GM12878 (cell line): ENCODE data around the gene ADSL. TPM values are rescaled to one million over a fixed set of nuclear protein-coding genes. Genes with fewer than 3 reads are reported as not detected.
A peak's percentile ranks its signal among the peaks of the same experiment; 100 is the strongest.

ENCODE experiments used
- ATAC-seq: fragments of 200-7000 bp; cut with Tn5 transposase; 3 replicates; pipeline ENCODE4 v1.9.1; 2020; ENCODE audit warnings: mild to moderate bottlenecking, moderate library complexity
- BruUV-seq: library from RNA; stranded (reverse); fragments of 400-500 nt; replicated peaks from 2 replicates; lab custom pipeline; 2021; lab: Mats Ljungman, UMichigan
- CTCF ChIA-PET: fragments of 300-600 bp; sonication (Branson Sonifier 250); formaldehyde crosslinking; extraction: SDS; loops from one replicate; lab custom pipeline; 2021; ENCODE audit warnings: inconsistent platforms; lab: Yijun Ruan, JAX
- POLR2A ChIA-PET: fragments of 350-600 bp; formaldehyde crosslinking; extraction: SDS; loops from one replicate; lab custom pipeline; 2021; ENCODE audit warnings: inconsistent platforms; lab: Charles Lee
- RAD21 ChIA-PET: fragments of 300-600 bp; sonication (Branson Sonifier 250); formaldehyde crosslinking; loops from one replicate; lab custom pipeline; 2023; ENCODE audit warnings: antibody characterized with exemption; ENCODE audit not compliant: unreplicated experiment; lab: Charles Lee
- SMC1A ChIA-PET: fragments of 300-600 bp; sonication (Branson Sonifier 250); formaldehyde crosslinking; loops from one replicate; lab custom pipeline; 2023; ENCODE audit not compliant: unreplicated experiment, uncharacterized antibody; lab: Charles Lee
- DNase-seq: peaks from one replicate; pipeline ENCODE4 v3.0.0-alpha.2; 2011; ENCODE audit warnings: low read depth, low spot score
- FAIRE-seq: peaks from 3 replicates; lab custom pipeline; 2011; peaks lifted over from hg19 to GRCh38; lab: Jason Lieb, UNC
- H2AFZ ChIP-seq: 2 replicates; pipeline ENCODE4 v1.6.0; 2011; ENCODE audit warnings: low read depth, low read length, control low read depth; ENCODE audit not compliant: control insufficient read depth
- H3K27ac ChIP-seq: 2 replicates; pipeline ENCODE4 v1.5.1; 2011; ENCODE audit warnings: control low read depth; ENCODE audit not compliant: control insufficient read depth, insufficient read depth
- H3K27me3 ChIP-seq, 2 experiments: replicated peaks in 1 of 2; 2 replicates each; pipeline versions ENCODE4 v1.6.0 to v1.6.1; 2011; ENCODE audit warnings: low read length in 1 of 2; ENCODE audit not compliant: control insufficient read depth in 2 of 2, insufficient read depth in 2 of 2
- H3K36me3 ChIP-seq, 2 experiments: 2 replicates each; pipeline ENCODE4 v1.5.1; 2011; ENCODE audit warnings: low read length in 1 of 2; ENCODE audit not compliant: control insufficient read depth in 2 of 2, insufficient read depth in 2 of 2
- H3K4me1 ChIP-seq: 2 replicates; pipeline ENCODE4 v1.6.1; 2011; ENCODE audit warnings: mild to moderate bottlenecking, low read length, moderate library complexity, mixed read lengths; ENCODE audit not compliant: control insufficient read depth, insufficient read depth
- H3K4me2 ChIP-seq: 2 replicates; pipeline ENCODE4 v1.6.0; 2011; ENCODE audit warnings: control low read depth; ENCODE audit not compliant: control insufficient read depth, insufficient read depth
- H3K4me3 ChIP-seq: fragments of 200-600 bp; sonication (generic); 2 replicates; pipeline ENCODE4 v1.5.1; 2016
- H3K79me2 ChIP-seq: 2 replicates; pipeline ENCODE4 v1.6.0; 2011; ENCODE audit warnings: low read length; ENCODE audit not compliant: control insufficient read depth, insufficient read depth
- H3K9ac ChIP-seq: 2 replicates; pipeline ENCODE4 v1.8.0; 2011; ENCODE audit warnings: low read length, control low read depth, mixed read lengths; ENCODE audit not compliant: control insufficient read depth, insufficient read depth
- H3K9me3 ChIP-seq: replicated peaks from 3 replicates; pipeline ENCODE4 v1.5.1; 2011; ENCODE audit warnings: mild to moderate bottlenecking, low read length; ENCODE audit not compliant: control insufficient read depth, insufficient read depth
- H4K20me1 ChIP-seq: 2 replicates; pipeline ENCODE4 v1.6.0; 2011; ENCODE audit not compliant: control insufficient read depth, insufficient read depth
- GATAD2B ChIP-seq: fragments of 450-650 bp; conservative IDR thresholded peaks from 2 replicates; pipeline ENCODE4 v1.6.1; 2017; ENCODE audit warnings: low read depth, mild to moderate bottlenecking, moderate library complexity
- ZNF384 ChIP-seq: IDR thresholded peaks from 2 replicates; pipeline ENCODE4 v1.6.1; 2012; ENCODE audit warnings: low read depth, mild to moderate bottlenecking, low read length, improper control_type of control experiment, borderline replicate concordance
- WGBS: methylation state at CpG from one replicate; pipeline ENCODE4 v1.1.6; 2016; ENCODE audit warnings: low lambda C conversion rate; ENCODE audit not compliant: insufficient replicate concordance, insufficient coverage; ENCODE audit errors: missing lambda C conversion rate; 5-methylcytosine and 5-hydroxymethylcytosine counted together
- in situ Hi-C: fragments of 300-500 bp; cut with MboI; formaldehyde crosslinking; loops from 9 replicates; pipeline ENCODE4 v1.14.3; 2018; ENCODE audit warnings: mixed read lengths
- intact Hi-C: fragments of 100-400 bp; cut with micrococcal nuclease; formaldehyde crosslinking; loops from one replicate; pipeline ENCODE4 v1.14.2; 2022; ENCODE audit not compliant: unreplicated experiment
- polyA plus RNA-seq, 11 experiments: library from polyadenylated mRNA; depleted of rRNA in 4 of 11; unstranded in 6 of 11; stranded (reverse) in 5 of 11; fragments of >200 nt; fragmentation: Nextera tagmentation in 4 of 11; fragmentation: Illumina TruSeq in 1 of 11; extraction: Ambion mirVana in 4 of 11; extraction: Trizol in 1 of 11; gene quantifications; 1 replicate in 1 of 11; 2 replicates in 10 of 11; pipeline versions ENCODE4 v1.2.1 to v1.2.3, GENCODE V29; 2011 to 2016; ENCODE audit warnings: inconsistent platforms in 2 of 11, missing spikeins in 2 of 11, low read depth in 1 of 11
- total RNA-seq, 4 experiments: library from RNA; depleted of rRNA in 3 of 4; stranded (reverse); fragments of >200 nt in 3 of 4; fragmentation: Illumina TruSeq in 1 of 4; extraction: Trizol in 1 of 4; gene quantifications; 2 replicates each; pipeline versions ENCODE4 v1.2.1 to v1.2.3, GENCODE V29; 2013 to 2021
- TF ChIP-seq, protein P1 (sequence below): fragments of 450-650 bp; IDR thresholded peaks from 2 replicates; pipeline ENCODE4 v1.6.1; 2016; ENCODE audit warnings: mild to moderate bottlenecking, moderate library complexity, borderline replicate concordance

Gene ADSL
- total and polyA plus RNA-seq, 10 of the 15 experiments (the other 5 are each of a cell fraction or from before 2014, with no cell fraction given): 126 to 313 (median 143) TPM

DNA sequence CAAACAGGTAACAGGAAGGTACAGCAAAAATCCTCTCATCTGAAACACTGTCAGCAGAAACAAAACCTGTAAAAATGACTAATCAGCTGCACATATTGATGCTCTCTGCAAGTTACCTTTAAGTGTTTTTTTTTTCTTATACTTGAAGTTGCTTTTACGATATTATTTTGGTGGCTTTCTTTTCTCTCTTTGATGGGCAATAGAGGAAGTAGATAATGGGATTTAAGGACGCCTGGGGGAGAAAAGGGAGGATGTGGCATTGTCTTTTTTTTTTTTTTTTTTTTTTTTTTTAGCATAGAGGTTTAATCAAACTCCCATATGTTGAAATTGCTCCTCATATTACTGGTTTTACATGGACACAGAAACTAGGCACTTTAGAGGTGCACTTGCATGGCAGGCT is 11.4 kb upstream of the ADSL start:
- in situ Hi-C loops (no loop called here), intact Hi-C loops (no loop called here)
- CTCF ChIA-PET: interaction anchor here (0.7 to 3.6 kb wide), 6 partner anchors 10 to 311 kb away, joined by 3 to 40 read pairs (median 4); partner anchors contain the start of gene ADSL
- SMC1A ChIA-PET: interaction anchor here (0.6 to 4.5 kb wide), 5 partner anchors 12 to 158 kb away, joined by 3 to 40 read pairs (median 5); partner anchors contain the start of genes ADSL and TNRC6B
- Histone ChIP-seq H3K27me3 (no peaks in the 10 kb centered on the region), H3K79me2 (no peaks in the 10 kb centered on the region), H4K20me1 (no peaks in the 10 kb centered on the region), H3K9ac (no peak overlapping the region), H3K4me3 (no peak overlapping the region), H3K9me3 (no peaks in the 10 kb centered on the region), H3K27ac (no peak overlapping the region), H3K36me3 (no peaks in the 10 kb centered on the region; a peak in 1 of 4 replicates), H3K4me1 (peaks cover 36% of the 10 kb centered on the region), H3K4me2 (no peak overlapping the region), H2AFZ (no peak overlapping the region)
- WGBS: 0% methylated on average over 2 of the region's 2 CpGs
- ATAC-seq (no peak), DNase-seq (no peak), FAIRE-seq (no peak)
- TF ChIP-seq GATAD2B: no peak
- TF ChIP-seq ZNF384: peak; percentile 57
- TF ChIP-seq, protein P1, sequence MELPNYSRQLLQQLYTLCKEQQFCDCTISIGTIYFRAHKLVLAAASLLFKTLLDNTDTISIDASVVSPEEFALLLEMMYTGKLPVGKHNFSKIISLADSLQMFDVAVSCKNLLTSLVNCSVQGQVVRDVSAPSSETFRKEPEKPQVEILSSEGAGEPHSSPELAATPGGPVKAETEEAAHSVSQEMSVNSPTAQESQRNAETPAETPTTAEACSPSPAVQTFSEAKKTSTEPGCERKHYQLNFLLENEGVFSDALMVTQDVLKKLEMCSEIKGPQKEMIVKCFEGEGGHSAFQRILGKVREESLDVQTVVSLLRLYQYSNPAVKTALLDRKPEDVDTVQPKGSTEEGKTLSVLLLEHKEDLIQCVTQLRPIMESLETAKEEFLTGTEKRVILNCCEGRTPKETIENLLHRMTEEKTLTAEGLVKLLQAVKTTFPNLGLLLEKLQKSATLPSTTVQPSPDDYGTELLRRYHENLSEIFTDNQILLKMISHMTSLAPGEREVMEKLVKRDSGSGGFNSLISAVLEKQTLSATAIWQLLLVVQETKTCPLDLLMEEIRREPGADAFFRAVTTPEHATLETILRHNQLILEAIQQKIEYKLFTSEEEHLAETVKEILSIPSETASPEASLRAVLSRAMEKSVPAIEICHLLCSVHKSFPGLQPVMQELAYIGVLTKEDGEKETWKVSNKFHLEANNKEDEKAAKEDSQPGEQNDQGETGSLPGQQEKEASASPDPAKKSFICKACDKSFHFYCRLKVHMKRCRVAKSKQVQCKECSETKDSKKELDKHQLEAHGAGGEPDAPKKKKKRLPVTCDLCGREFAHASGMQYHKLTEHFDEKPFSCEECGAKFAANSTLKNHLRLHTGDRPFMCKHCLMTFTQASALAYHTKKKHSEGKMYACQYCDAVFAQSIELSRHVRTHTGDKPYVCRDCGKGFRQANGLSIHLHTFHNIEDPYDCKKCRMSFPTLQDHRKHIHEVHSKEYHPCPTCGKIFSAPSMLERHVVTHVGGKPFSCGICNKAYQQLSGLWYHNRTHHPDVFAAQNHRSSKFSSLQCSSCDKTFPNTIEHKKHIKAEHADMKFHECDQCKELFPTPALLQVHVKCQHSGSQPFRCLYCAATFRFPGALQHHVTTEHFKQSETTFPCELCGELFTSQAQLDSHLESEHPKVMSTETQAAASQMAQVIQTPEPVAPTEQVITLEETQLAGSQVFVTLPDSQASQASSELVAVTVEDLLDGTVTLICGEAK: peak; percentile 39; the same call in 1 of the 2 replicates
- POLR2A ChIA-PET: interaction anchor here (0.6 kb wide), 3 partner anchors 35 to 410 kb away, joined by 3 to 5 read pairs (median 4); no protein-coding TSS in a partner anchor
- RAD21 ChIA-PET: interaction anchor here (0.6 kb wide), 1 partner anchor 12 kb away, joined by 3 read pairs; the partner anchor contains the start of gene ADSL
- no TSS peak for BruUV-seq
